Fibroblast of villous mesenchyme (primary cell): ENCODE data around the gene PTBP2. TPM values are rescaled to one million over a fixed set of nuclear protein-coding genes. Genes with fewer than 3 reads are reported as not detected.
"Not testable (repeated sequence)": the region's sequence is repeated elsewhere in the genome, so short reads cannot be mapped to it uniquely, and the experiment has no call there.

Experiments used
- DNase-seq: peaks from one replicate; pipeline ENCODE4 v3.0.0-alpha.2; 2010; ENCODE audit warnings: low read depth
- H3K4me3 ChIP-seq: 2 replicates; pipeline ENCODE4 v1.5.1; 2011; ENCODE audit warnings: low read depth, mild to moderate bottlenecking, low read length
- total RNA-seq: library from RNA; depleted of rRNA; stranded (reverse); fragments of >200 nt; gene quantifications from 2 replicates; pipeline ENCODE4 v1.2.3, GENCODE V29; 2012
- TF ChIP-seq, protein P1 (sequence below): IDR thresholded peaks from 2 replicates; pipeline ENCODE4 v1.5.1; 2012; ENCODE audit warnings: low read depth, mild to moderate bottlenecking, low read length; ENCODE audit not compliant: insufficient read depth

The PTBP2 gene
- total RNA-seq, 1 donor = 14.2 TPM

DNA sequence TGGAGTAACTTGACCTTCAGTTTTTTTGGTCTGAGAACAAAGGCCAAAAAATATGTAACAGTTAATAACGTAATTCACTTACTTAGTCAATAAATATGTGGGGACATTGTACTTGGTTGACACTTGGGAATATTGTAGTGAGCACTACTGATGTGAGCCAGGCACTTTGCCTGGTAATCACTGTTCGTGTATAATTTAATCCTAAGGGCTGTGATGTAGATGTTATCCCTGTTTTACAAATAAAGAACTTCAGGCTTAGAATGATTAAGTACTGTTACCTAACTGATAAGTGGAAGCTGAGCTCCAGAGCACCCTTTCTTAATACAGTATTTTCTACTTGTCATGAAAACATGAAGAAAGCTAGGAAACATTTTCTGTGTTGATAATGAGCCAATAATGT, 28.0 kb downstream of the PTBP2 start:
- H3K4me3 ChIP-seq = no peak overlapping the region
- no peak for DNase-seq
- TF ChIP-seq, protein P1, sequence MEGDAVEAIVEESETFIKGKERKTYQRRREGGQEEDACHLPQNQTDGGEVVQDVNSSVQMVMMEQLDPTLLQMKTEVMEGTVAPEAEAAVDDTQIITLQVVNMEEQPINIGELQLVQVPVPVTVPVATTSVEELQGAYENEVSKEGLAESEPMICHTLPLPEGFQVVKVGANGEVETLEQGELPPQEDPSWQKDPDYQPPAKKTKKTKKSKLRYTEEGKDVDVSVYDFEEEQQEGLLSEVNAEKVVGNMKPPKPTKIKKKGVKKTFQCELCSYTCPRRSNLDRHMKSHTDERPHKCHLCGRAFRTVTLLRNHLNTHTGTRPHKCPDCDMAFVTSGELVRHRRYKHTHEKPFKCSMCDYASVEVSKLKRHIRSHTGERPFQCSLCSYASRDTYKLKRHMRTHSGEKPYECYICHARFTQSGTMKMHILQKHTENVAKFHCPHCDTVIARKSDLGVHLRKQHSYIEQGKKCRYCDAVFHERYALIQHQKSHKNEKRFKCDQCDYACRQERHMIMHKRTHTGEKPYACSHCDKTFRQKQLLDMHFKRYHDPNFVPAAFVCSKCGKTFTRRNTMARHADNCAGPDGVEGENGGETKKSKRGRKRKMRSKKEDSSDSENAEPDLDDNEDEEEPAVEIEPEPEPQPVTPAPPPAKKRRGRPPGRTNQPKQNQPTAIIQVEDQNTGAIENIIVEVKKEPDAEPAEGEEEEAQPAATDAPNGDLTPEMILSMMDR = no peak

DNA sequence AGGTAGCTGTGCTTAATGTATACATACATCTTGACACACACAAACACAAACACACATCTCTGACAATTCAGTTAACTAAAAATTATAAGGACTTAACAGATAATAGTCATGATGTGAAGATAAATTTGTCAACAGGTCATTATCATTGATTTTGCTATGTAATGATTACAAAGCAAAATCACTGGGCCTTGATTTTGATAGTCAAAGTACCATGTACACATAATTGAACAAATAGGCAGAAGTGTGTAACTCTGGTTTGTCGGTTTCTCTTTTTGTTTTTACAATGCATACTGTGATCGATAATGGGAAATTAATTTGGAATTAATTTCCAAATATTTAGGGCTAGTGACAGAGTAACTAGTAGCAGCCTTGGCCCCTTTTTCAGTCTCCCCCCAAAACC, 30.8 kb downstream of the PTBP2 start:
- no peak overlapping the region for H3K4me3 ChIP-seq
- DNase-seq = no peak
- TF ChIP-seq, protein P1 = no peak

DNA sequence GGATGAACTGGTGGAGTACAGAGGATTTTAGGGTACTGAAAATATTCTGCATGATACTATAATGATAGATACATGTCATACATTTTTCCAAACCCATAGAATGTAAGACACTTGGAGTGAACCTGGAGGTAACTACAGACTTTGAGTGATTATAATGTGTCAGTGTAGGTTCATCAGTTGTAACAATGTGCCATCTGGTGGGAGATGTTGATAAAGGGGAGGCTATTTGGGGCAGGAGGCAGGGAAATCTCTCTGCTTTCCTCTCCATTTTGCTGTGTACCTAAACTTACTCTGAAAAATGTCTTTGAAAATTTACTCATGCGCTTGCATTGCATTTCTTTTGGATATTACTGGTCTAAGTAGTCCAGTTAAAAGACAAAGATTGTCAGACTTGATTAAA, 35.2 kb downstream of the PTBP2 start:
- TF ChIP-seq, protein P1 = no peak
- DNase-seq = no peak

DNA sequence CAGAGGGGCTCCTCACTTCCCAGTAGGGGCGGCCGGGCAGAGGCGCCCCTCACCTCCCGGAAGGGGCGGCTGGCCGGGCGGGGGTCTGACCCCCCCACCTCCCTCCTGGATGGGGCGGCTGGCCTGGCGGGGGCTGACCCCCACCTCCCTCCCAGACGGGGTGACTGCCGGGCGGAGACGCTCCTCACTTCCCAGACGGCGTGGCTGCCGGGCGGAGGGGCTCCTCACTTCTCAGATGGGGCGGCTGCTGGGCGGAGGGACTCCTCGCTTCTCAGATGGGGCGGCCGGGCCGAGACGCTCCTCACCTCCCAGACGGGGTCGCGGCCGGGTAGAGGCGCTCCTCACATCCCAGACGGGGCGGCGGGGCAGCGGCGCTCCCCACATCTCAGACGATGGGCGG, 41.0 kb downstream of the PTBP2 start:
- DNase-seq, H3K4me3 ChIP-seq: not testable (repeated sequence)

More for the DNA sequence above, 35.2 kb downstream of the PTBP2 start:
- H3K4me3 ChIP-seq = no peak overlapping the region

DNA sequence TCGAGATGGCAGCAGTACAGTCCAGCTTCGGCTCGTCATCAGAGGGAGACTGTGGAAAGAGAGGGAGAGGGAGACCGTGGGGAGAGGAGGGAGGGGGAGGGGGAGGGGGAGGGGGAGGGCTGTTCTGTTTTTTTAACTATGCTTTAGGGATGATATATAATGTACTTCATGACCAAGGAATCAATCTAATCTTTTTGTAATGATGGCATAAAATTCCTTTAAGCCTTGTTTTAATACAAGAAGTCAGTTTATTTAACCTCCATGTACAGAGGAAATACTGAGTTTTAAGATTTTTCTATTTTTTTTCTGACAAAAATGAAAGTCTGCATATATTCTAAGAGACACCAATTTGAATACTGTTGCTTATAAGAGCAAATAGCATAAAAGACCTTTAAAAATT, 41.9 kb downstream of the PTBP2 start:
- no peak overlapping the region for H3K4me3 ChIP-seq
- no peak for DNase-seq
- TF ChIP-seq, protein P1 = no peak

DNA sequence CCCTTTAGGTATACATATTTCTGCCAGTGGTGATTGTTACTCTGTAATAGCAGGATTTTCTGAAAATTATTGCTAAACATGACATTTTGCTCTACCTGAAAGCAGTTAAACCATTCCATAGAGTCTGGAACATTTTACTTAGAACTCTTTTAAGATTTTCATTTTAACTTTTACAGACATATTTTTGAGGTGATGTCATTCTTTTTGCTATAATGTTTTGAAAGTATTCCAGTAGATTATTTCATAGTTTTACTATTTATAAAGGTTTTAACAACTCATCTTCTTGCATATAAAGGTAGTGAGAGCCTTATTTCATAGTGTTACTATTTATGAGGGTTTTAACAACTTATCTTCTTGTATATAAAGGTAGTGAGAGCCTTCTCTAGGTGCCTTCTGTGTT, 42.9 kb downstream of the PTBP2 start:
- TF ChIP-seq, protein P1 = no peak
- no peak overlapping the region for H3K4me3 ChIP-seq
- no peak for DNase-seq

DNA sequence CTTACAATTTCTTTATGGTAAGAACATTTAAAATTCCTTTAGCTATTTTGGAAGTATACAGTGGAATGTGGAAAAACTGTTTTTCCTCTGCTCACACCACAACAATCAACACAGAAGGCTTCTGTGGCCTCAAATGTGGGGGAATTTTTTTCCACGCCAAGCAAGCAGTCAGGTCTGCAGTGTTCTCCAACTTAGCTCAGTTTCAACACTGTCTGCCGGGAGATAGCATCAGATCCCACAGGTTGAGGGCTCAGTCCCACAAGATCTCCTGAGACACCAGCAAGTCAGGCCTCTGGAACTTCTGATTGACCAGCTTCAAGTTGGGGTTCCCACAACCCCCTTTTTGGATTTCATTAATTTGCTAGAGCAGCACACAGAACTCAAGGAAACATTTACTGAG, 50.3 kb downstream of the PTBP2 start:
- no peak overlapping the region for H3K4me3 ChIP-seq
- DNase-seq = no peak
- TF ChIP-seq, protein P1 = no peak
